AG08395 (cell line): ENCODE data around the gene LMNB1.
"Not testable (repeated sequence)": the region's sequence is repeated elsewhere in the genome, so short reads cannot be mapped to it uniquely, and the experiment has no call there.

Experiments used
- DNase-seq: peaks from one replicate; pipeline ENCODE4 v3.0.0; 2012; ENCODE audit warnings: mixed read lengths, low spot score

The LMNB1 gene, protein sequence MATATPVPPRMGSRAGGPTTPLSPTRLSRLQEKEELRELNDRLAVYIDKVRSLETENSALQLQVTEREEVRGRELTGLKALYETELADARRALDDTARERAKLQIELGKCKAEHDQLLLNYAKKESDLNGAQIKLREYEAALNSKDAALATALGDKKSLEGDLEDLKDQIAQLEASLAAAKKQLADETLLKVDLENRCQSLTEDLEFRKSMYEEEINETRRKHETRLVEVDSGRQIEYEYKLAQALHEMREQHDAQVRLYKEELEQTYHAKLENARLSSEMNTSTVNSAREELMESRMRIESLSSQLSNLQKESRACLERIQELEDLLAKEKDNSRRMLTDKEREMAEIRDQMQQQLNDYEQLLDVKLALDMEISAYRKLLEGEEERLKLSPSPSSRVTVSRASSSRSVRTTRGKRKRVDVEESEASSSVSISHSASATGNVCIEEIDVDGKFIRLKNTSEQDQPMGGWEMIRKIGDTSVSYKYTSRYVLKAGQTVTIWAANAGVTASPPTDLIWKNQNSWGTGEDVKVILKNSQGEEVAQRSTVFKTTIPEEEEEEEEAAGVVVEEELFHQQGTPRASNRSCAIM

DNA sequence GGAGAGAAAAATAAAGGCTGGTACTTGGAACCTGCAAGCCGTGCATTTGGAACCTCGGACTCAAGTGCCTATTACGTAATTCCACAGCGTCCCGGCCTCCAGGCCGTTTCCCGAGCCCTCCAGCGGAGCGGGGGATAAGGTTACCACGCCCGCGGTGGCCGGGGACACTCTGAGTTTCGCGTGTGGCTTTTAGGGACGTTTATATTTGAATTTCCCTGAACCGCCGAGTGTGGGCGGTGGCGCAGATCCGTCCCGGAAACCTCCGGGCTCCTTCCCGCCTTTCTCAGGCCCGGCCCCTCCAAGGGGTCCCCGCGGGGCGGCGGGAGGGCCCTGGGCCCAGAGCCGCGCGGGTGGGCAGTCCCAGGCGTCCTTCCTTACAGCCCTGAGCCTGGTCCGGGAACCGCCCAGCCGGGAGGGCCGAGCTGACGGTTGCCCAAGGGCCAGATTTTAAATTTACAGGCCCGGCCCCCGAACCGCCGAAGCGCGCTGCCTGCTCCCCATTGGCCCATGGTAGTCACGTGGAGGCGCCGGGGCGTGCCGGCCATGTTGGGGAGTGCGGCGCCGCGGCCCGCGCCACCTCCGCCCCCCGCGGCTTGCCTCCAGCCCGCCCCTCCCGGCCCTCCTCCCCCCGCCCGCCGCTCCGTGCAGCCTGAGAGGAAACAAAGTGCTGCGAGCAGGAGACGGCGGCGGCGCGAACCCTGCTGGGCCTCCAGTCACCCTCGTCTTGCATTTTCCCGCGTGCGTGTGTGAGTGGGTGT lies at the start of gene LMNB1:
LMNB1 (plus strand) TSS at position 638 of the 758 bp plus-strand sequence. CDS start 373 bp downstream, outside the sequence.
- peak; percentile 95 for DNase-seq

DNA sequence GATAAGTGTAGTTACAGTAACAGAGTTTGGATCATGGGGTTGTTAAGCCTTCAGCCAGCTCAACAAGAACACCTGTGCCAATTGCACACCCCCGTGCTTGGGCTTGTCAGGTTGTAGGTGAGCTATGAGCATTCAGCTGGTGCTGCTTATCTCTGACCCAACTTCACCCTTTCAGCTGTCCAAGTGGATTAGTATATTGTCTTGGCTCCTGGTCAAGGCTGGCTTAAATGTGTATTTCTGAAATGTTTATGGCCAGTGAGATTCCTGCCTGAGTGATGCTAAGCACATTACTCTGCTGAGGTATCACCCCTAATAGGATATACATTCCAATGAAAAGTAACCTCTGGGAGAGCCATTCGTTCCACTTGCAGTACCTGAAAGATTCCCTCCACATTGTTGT lies 44.2 kb upstream of the LMNB1 start:
- no peak for DNase-seq

DNA sequence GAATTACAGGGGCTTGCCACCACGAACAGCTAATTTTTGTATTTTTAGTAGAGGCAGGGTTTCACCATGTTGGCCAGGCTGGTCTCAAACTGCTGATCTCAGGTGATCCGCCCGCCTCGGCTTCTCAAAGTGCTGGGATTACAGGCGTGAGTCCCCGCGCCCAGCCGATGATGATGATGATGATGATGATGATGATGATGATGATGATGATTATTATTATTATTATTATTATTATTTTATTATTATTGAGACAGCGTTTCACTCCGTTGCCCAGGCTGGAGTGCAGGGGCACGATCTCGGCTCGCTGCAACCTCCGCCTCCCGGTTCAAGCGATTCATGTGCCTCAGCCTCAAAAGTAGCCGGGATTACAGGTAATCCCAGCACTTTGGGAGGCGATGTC lies 42.4 kb upstream of the LMNB1 start:
- not testable (repeated sequence) for DNase-seq

DNA sequence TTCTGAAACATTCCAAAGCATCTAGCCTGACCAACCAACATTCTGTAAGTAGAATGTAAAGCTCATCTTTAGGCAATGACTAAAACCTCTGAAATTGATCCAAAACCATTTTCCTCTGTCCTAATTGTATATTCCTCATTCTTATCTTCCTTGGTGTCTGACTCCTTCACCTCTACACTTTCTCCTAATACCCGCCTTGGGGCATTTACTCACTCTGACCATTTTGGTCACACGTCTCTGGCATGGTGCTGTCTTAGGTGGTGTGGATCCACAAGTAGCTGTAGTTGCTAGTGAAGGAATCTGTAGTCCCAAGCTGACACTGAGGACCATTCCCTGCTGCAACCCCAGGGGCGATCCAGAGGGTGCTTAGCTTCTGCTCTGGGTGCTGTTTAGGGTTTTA lies 40.8 kb upstream of the LMNB1 start:
- no peak for DNase-seq

DNA sequence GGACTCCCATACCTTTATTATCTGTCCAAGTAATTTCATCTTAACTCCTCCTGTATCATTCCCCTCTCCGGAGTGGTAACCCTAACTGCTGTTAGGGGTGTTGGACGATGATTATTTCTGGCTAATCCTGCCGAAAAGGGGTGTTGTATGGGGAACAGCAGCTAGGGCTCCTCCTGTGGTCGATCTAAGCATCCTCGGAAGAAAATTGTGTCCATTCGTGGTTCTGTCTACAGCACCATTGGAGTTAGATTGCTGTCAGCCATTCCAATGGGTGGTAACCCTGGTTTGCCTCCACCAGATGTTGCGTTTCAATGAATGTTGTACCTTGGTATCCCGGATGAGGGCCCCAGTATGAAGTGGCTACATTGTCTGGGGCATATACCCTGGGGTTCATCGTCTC lies 35.6 kb upstream of the LMNB1 start:
- no peak for DNase-seq

DNA sequence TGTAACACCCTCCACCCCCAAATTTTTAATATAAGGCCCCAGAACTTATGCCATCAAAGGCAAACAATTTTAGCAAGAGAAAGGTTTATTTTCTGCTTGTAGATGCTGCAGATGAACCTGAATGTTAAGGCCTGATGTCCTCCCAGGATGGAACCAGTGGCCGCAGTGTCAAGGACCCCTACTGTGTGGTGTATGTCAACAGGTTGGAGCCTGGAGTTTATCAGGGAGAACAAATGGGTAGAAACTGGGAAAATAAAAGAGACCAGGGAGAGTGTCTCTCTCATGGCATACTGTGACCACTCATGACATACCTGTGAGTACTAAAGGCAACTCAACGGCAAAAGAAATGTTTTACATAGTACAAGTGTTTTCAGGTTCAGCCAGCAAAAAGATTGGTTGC lies 34.5 kb upstream of the LMNB1 start:
- DNase-seq: no peak

DNA sequence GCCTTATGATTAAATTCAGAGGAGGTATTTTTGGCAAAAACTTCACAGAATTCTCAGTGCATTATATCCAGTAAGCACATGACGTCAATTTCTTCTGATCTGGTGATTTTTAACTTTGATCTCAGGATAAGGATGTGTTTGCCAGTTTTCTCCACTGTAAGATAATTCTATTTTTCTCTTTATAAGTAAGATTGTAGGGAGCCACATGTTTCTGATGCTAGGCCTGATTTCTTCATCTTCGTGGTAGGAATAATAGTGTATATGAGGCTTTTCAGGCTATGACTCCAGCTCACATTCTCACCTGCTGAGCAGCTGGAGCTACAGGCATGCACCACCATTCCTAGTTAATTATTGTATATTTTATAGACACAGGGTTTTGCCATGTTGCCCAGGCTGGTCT lies 32.1 kb upstream of the LMNB1 start:
- no peak for DNase-seq

DNA sequence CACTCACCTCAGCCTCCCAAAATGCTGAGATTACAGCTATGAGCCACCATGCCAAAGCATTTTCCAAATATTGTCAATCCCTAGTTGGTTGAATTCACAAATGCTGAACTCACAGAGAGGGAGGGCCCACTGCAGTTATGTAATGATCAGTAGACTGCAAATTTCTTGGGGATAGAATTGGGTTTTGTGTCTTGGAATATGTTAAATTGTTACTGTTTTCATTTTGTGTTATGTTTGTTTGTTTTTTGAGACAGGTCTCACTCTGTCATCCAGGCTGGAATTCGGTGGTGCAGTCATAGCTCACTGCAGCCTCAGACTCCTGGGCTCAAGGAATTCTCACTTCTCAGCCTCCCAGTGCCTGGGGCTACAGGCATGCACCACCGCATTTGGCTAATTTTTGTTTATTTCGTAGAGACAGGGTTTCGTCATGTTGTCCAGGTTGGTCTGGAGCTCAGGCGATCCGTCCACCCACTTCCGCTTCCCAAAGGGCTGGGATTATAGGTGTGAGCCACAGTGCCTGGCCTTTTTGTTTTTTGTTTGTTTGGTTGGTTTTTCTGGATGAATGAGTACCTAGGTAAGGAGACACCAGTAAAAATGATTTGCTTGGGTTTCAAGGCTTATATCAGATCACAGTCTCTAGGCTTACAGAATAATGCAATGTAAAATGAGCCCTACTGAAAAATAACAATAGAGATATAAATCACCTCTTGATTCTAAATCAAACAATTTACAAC lies 31.5 kb upstream of the LMNB1 start:
- no peak for DNase-seq

DNA sequence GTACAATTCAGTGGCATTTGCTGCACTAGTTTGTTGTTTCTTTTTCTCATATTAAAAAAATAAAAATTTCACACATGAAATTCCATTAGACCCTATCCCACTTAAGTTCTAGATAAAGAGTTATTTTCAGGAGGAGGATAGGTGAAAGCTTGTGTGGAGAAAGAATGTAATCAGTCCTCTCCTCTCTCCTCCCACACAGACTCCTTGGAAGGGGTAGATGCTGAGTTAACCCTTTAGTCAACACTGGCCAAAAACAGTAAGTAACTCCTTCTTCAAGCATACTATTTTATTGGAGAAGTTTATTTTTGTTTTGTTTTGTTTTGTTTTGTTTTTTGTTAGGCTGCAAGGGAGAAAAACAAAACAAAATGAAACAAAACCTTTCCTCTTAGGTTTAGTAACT lies 30.6 kb upstream of the LMNB1 start:
- DNase-seq: no peak

DNA sequence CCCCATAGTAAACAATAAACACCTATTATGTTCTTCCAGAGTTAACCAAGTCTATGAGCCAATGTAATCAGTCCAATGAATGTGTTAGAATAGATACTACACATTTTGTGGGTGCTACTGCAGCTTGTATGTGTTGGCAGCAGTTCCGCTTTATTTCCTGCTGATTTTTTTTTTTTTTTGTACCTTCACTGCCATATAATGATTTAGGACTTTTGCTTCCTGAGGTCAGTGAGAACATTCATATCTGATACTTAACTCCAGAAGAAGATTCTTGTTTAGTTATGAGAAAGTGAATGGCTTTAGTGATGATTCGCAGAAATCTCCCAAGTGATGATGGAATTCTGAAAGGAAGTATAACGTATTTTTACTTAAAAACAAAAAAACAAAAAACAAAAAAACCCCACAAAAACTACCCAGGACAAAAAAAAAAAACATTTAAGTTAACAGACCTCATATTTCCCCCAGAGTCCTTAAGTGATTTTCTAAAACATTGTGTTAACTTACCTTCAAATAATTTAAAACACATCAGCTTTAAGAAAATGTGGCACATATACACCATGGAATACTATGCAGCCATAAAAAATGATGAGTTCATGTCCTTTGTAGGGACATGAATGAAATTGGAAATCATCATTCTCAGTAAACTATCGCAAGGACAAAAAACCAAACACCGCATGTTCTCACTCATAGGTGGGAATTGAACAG lies 24.7 kb upstream of the LMNB1 start:
- no peak for DNase-seq

DNA sequence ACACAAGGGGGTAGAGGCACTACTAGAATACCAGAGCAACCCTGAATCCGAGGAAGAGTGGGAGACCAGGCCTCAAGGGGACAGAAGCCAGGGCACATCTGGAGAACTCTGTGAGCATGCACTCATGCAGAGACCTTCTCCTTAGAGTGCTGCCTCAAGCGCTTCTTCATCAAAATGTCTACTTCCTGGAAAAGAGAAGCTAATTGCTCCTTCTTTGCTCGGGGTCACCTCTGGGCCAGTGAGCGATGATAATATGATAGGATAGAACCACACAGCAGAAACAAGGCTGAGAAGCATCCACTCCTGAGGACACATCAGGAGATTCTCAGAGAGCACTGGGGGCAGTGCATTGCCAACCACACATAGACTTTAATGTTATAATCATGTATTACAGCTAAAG lies 23.7 kb upstream of the LMNB1 start:
- DNase-seq: no peak

DNA sequence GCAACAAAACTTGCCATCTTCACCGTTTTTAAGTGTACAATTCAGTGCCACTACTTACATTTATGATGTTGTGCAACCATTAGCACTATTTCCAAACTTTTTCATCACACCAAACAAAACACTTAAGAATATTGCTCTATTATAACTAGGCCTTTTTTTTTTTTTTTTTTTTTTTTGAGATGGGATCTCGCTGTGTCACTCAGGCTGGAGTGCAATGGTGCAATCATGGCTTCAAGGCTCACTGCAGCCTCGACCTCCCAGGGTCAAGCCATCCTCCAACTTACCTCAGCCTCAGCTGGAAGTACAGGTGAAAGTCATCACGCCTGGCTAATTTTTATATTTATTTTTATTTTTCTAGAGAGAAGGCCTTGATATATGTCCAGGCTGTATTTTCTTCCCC lies 22.3 kb upstream of the LMNB1 start:
- no peak for DNase-seq

DNA sequence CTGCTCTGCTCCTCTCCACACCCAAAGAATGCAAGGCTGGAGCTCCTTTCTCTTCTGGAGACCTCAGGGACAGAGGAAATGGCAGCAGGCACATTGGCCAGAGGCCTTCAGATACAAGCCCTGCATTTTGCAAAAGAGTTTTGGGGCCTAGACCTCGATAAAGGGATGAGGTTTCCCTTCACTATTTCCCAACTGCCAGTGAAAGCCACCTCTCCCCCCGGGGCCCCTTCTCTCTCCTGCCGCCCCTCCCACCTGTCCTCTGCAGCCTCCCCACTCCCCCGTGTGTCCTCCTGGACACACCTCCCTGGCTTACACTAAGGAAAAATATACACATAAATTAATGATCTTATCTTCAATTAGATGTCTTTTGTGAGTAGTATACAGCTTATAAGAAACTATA lies 21.3 kb upstream of the LMNB1 start:
- no peak for DNase-seq

DNA sequence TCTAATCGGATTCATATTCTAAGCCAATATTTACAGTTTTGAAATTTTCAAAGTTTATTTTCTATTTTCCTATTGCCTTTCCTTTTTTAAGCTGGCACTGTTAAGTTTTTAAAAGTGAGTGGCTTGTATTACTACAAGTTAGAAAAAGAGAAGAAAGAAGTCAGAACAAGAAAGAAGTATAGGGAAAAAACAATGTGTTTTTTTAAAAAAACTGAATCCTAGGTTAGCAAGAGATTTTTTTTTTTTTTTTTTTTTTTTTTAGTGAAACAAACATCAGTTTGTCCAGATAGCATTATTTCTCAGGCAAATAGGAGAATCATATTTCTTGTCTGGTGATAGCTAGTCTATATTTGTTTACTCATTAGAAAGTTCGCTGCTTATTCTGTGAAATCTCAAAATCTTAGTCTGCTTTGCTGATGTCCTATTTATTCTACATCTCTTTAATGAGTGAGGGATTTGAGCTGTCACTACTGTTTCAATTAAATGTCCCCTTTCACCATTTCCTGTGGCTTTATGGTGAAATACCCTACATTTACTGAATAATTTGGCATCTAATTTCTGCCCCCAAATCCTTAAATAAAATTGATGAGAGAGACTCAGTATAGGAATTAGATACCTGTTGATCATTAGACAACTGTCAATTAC lies 19.1 kb upstream of the LMNB1 start:
- DNase-seq: no peak

DNA sequence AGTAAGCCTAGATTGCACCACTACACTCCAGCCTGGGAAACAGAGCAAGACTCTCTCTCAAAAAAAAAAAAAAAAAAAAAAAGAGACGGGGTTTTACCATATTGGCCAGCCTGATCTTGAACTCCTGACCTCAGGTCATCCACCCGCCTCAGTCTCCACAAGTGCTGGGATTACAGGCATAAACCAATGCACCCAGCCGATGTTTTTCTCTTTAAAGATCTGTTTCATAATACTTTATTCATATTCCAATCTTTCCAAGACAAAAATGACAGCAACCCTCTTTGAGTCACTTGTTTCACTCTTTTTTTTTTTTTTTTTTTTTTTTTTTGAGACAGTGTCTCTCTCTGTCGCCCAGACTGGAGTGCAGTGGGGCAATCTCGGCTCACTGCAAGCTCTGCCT lies 13.6 kb upstream of the LMNB1 start:
- DNase-seq: no peak

DNA sequence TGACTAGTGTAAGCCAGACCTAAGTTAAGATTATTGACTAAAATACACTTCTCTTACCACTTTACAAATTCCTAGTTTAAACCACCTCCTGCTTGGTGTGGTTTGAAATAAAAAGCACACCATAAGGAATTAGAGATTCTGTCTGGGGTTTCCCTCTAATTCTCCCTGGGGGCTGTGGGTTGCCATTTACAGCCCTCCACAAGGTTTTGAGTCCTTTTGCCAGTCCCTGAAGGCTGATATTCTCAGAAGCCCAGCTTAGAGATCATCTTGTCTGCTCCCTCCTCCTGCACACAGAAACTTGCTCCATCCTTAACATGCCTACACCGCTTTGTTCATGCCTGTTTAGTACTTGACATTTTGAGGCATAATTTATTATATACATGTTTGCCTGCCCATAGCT lies 7.2 kb upstream of the LMNB1 start:
- no peak for DNase-seq

DNA sequence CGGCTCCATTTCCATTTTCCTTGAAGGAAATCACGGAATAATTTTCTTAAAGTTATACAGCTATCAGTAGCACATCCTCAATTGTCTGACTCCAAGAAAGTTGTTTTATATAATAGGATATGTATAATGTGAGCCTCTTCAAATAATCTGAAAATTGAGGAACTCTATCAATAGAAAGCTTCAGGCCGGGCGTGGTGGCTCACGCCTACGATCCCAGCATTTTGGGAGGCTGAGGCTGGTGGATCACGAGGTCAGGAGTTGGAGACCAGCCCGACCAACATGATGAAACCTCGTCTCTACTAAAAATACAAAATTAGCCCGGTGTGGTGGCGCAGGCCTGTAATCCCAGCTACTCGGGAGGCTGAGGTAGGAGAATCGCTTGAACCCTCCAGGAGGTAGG lies 3.4 kb upstream of the LMNB1 start:
- DNase-seq: not testable (repeated sequence)

DNA sequence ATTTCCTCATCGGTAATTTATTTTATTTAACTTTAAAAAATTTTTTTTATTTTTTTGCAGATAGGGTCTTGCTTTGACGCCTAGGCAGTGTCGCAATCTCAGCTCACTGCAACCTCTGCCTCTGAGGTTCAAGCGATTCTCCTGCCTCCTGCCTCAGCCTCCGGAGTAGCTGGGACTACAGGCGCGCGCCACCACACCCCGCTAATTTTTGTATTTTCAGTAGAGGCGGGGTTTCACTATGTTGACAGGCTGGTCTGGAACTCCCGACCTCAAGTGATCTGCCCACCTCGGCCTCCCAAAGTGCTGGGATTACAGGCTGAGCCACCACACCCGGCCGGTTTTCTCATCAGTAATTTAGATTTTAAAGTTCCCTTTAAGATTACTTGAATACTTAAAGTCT lies 2.3 kb upstream of the LMNB1 start:
- DNase-seq: not testable (repeated sequence)

DNA sequence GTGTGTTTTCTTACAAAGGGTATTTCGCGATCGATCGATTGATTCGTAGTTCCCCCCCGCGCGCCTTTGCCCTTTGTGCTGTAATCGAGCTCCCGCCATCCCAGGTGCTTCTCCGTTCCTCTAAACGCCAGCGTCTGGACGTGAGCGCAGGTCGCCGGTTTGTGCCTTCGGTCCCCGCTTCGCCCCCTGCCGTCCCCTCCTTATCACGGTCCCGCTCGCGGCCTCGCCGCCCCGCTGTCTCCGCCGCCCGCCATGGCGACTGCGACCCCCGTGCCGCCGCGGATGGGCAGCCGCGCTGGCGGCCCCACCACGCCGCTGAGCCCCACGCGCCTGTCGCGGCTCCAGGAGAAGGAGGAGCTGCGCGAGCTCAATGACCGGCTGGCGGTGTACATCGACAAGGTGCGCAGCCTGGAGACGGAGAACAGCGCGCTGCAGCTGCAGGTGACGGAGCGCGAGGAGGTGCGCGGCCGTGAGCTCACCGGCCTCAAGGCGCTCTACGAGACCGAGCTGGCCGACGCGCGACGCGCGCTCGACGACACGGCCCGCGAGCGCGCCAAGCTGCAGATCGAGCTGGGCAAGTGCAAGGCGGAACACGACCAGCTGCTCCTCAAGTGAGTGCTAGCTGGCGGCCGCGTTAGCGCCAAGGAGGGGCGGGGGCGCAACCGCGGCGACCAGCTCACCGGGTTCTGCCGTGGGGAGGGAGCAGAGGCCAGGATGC lies 480 bp downstream of the LMNB1 start:
- DNase-seq: peak; percentile 26

DNA sequence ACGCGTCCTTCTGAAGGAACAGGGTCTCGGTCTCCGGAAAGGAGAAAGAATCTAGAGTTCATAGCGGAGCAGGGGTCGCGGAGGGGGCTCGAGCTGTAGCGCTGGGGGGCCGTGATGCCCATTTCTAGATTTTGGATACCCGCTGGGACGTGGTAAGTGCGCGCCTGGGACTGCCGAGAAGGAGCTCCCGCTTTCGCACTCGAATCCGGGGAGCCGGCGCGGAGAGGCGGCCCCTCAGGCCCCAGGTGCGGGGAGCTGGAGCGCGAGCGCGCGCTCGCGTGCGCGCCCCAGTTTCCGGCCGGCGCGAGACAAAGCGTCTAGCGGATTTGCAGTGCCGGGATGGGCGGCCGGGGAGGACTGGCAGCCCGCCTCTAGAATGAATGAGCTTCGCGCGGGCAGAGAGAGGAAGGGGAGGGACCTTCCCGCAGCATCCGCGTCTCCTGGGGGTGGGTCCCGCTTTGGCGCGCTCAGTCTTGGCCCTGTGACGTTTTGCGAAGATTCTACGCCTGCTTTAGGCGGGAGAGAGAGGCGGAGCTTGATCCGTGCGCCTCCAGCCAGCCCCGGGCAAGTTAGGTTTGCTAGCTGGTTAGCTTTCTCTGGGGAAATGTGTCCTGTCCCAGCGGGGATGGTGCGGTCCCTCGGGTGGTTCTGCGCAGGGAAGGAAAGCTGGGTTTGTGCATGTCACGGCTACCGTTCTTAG lies 1.2 kb downstream of the LMNB1 start:
- DNase-seq: peak; percentile 91
